Loucy (cell line): ENCODE data around the gene BCL2L14.

Experiments used
- H2AFZ ChIP-seq: fragments of 200-600 bp; sonication (generic); 2 replicates; pipeline ENCODE4 v1.6.0; 2016; ENCODE audit warnings: antibody characterized with exemption, mild to moderate bottlenecking, low read length, moderate library complexity
- H3F3A ChIP-seq: fragments of 200-600 bp; 2 replicates; pipeline ENCODE4 v1.6.0; 2016; ENCODE audit warnings: antibody characterized with exemption, low read depth, mild to moderate bottlenecking
- H3K27me3 ChIP-seq: fragments of 200-600 bp; sonication (generic); 2 replicates; pipeline ENCODE4 v1.6.1; 2014; ENCODE audit warnings: low read length, mild to moderate bottlenecking; ENCODE audit not compliant: insufficient read depth, poor library complexity, severe bottlenecking
- H3K36me3 ChIP-seq: fragments of 200-600 bp; sonication (generic); 2 replicates; pipeline ENCODE4 v1.6.1; 2016; ENCODE audit warnings: low read length; ENCODE audit not compliant: insufficient read depth
- H3K4me1 ChIP-seq: fragments of 200-600 bp; sonication (generic); 2 replicates; pipeline ENCODE4 v1.5.1; 2014; ENCODE audit warnings: low read length, mild to moderate bottlenecking; ENCODE audit not compliant: insufficient read depth, poor library complexity, severe bottlenecking
- H3K4me2 ChIP-seq: fragments of 200-600 bp; sonication (generic); 2 replicates; pipeline ENCODE4 v1.6.0; 2014; ENCODE audit warnings: antibody characterized with exemption, low read length, low read depth, mild to moderate bottlenecking; ENCODE audit not compliant: poor library complexity, severe bottlenecking
- H3K4me3 ChIP-seq: fragments of 200-600 bp; sonication (generic); 2 replicates; pipeline ENCODE4 v1.5.1; 2014; ENCODE audit warnings: low read length, mild to moderate bottlenecking, mixed read lengths; ENCODE audit not compliant: poor library complexity, severe bottlenecking
- H3K79me2 ChIP-seq: fragments of 200-600 bp; sonication (generic); 2 replicates; pipeline ENCODE4 v1.6.1; 2014; ENCODE audit warnings: low read length; ENCODE audit not compliant: insufficient read depth
- H3K9ac ChIP-seq: fragments of 200-600 bp; sonication (generic); 2 replicates; pipeline ENCODE4 v1.6.0; 2014; ENCODE audit warnings: mild to moderate bottlenecking, low read depth, low read length, moderate library complexity; ENCODE audit not compliant: poor library complexity, severe bottlenecking
- H3K9me2 ChIP-seq: fragments of 200-600 bp; sonication (generic); replicated peaks from 2 replicates; pipeline ENCODE4 v1.6.1; 2016; ENCODE audit warnings: low read depth, low read length, mixed read lengths
- H3K9me3 ChIP-seq: fragments of 200-600 bp; sonication (generic); 2 replicates; pipeline ENCODE4 v1.6.1; 2014; ENCODE audit warnings: mild to moderate bottlenecking, antibody characterized with exemption, low read length, low read depth; ENCODE audit not compliant: insufficient read depth
- H4K20me1 ChIP-seq: fragments of 200-600 bp; sonication (generic); 2 replicates; pipeline ENCODE4 v1.6.0; 2014; ENCODE audit warnings: antibody characterized with exemption, low read length, mild to moderate bottlenecking; ENCODE audit not compliant: insufficient read depth, poor library complexity, severe bottlenecking
- CTCF ChIP-seq: fragments of 200-600 bp; sonication (generic); conservative IDR thresholded peaks from 2 replicates; pipeline ENCODE4 v1.5.1; 2014; ENCODE audit warnings: mild to moderate bottlenecking, antibody characterized with exemption, low read length
- EZH2phosphoT487 ChIP-seq: fragments of 200-600 bp; IDR thresholded peaks from 2 replicates; pipeline ENCODE4 v1.6.1; 2018; ENCODE audit warnings: antibody characterized with exemption, mild to moderate bottlenecking, moderate library complexity, borderline replicate concordance

The BCL2L14 gene

GRCh38 chr12:12036901-12037300, 33.8 kb upstream of the BCL2L14 start:
- H3K9me3 ChIP-seq = no peaks in the 10 kb centered on the region
- H3K9ac ChIP-seq = no peak overlapping the region
- no peaks in the 10 kb centered on the region for H3F3A ChIP-seq
- H4K20me1 ChIP-seq = no peaks in the 10 kb centered on the region
- peaks cover 3% of the 10 kb centered on the region for H3K4me1 ChIP-seq
- H3K79me2 ChIP-seq = no peaks in the 10 kb centered on the region
- TF ChIP-seq EZH2phosphoT487 = no peak
- no peak for TF ChIP-seq CTCF
- H3K36me3 ChIP-seq = no peaks in the 10 kb centered on the region
- no peaks in the 10 kb centered on the region for H3K9me2 ChIP-seq
- no peak overlapping the region for H2AFZ ChIP-seq
- H3K27me3 ChIP-seq = no peaks in the 10 kb centered on the region
- no peak overlapping the region for H3K4me3 ChIP-seq
- H3K4me2 ChIP-seq = no peak overlapping the region

DNA sequence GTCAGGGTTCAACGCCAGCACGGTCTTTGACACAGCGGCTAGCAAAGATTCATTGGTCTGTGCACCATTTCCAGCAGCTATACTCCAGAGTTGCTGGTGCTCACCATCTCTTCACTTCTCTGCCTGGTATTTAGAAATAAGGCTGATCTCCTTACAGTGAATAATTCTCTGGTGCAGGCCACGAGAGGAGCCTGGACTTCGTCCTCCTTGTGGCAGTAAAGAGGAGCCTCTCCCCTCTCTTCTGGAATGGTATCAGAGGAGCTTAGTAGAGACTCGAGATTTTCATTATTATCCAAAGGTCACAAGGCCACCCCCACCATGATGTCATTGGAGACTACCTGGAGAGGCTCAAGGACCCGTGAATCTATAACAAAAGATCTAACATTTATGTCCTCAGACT, 30.8 kb upstream of the BCL2L14 start:
- H3K9me3 ChIP-seq = no peaks in the 10 kb centered on the region
- H4K20me1 ChIP-seq = no peaks in the 10 kb centered on the region
- no peak overlapping the region for H3K4me3 ChIP-seq
- H3K9ac ChIP-seq = no peak overlapping the region
- no peaks in the 10 kb centered on the region for H3F3A ChIP-seq
- H3K4me2 ChIP-seq = no peak overlapping the region
- H3K27me3 ChIP-seq = no peaks in the 10 kb centered on the region
- H3K9me2 ChIP-seq = no peaks in the 10 kb centered on the region
- TF ChIP-seq EZH2phosphoT487 = no peak
- no peak for TF ChIP-seq CTCF
- H3K79me2 ChIP-seq = no peaks in the 10 kb centered on the region
- no peaks in the 10 kb centered on the region for H3K4me1 ChIP-seq
- no peaks in the 10 kb centered on the region for H3K36me3 ChIP-seq
- no peak overlapping the region for H2AFZ ChIP-seq

GRCh38 chr12:12046401-12046800, 24.3 kb upstream of the BCL2L14 start:
- no peaks in the 10 kb centered on the region for H3K79me2 ChIP-seq
- H2AFZ ChIP-seq = no peak overlapping the region
- no peaks in the 10 kb centered on the region for H3K36me3 ChIP-seq
- H3K9me2 ChIP-seq = no peaks in the 10 kb centered on the region
- no peak overlapping the region for H3K4me2 ChIP-seq
- no peaks in the 10 kb centered on the region for H3K27me3 ChIP-seq
- no peaks in the 10 kb centered on the region for H3K4me1 ChIP-seq
- H3K9ac ChIP-seq = no peak overlapping the region
- no peaks in the 10 kb centered on the region for H3K9me3 ChIP-seq
- H4K20me1 ChIP-seq = no peaks in the 10 kb centered on the region
- no peak overlapping the region for H3K4me3 ChIP-seq
- TF ChIP-seq CTCF (no peak), EZH2phosphoT487 (no peak)
- H3F3A ChIP-seq = no peaks in the 10 kb centered on the region
